Measurements from ENCODE around the gene MYH15.
"Not testable (repeated sequence)": the region's sequence is repeated elsewhere in the genome, so short reads cannot be mapped to it uniquely, and the experiment has no call there.

Gene MYH15

DNA sequence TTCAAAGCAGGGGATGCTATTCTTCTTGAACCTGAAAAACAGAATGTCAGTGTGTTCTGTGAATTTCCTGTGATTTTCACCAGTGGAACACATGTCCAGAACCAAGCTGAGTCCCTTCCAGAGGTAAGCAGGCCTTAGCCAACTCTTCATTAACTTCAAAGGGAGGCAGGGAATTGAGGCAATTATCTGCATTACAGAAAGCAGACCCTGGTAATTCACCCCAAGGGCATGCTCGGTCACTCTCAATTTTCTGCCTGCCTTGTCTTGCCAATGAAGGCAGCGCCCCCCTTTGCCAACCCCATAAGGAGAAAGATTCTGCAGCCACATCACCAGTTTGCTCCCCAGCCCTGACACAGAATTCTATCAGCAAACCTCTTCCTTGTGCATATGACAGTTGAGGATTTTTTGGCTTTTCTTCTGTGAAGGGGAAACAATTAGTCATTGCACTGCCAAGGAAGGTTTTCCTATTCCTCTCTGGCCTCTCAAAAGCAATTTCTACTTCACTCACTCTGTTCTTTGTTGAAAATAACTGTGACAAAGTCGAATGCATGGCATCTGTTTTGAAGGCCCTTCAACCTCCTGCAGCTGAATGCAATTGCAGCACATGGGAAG, 128.8 kb downstream of the MYH15 start:
- DNase-seq: no peak

DNA sequence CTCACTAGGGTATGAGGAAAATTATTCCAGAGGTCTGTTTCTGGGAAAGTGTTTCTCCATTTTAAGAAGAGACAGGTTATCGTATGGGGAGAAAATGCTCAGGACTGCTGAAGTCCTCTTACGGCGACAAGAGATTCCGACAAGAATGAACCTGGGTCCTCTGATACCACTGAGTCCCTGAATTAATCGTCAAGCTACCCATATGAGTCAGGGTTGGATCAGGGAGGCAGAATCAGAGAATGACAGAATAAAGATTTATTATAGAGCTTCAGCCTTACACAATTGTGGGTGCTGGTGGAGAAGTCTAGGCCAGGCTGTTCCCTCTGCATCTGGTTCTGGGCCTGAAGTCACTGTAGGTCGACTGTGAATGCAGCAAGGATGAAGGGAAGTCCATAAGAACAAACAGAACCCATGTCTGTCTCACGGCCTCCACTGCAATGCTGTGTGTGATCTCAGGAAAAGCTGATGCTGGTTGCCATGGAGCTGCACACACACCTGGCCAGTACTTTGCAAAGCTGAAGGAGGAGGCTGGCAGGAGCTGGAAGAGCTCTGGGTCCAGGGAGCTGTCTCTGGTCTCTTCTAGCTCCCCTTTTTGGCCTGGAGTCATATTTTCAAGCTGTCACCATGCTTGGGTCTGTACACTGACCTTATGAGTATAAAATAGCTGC, 130.1 kb downstream of the MYH15 start:
- DNase-seq: no peak

DNA sequence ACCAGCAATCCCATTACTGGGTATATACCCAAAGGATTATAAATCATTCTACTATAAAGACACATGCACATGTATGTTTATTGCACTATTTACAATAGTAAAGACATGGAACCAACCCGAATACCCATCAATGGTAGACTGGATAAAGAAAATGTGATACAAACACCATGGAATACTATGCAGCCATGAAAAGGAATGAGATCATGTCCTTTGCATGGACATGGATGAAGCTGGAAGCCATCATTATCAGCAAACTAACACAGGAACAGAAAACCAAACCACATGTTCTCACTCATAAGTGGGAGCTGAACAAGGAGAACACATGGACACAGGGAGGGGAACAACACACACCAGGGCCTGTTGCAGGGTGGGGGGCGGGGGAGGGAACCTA, 131.4 kb downstream of the MYH15 start:
- DNase-seq: not testable (repeated sequence)

DNA sequence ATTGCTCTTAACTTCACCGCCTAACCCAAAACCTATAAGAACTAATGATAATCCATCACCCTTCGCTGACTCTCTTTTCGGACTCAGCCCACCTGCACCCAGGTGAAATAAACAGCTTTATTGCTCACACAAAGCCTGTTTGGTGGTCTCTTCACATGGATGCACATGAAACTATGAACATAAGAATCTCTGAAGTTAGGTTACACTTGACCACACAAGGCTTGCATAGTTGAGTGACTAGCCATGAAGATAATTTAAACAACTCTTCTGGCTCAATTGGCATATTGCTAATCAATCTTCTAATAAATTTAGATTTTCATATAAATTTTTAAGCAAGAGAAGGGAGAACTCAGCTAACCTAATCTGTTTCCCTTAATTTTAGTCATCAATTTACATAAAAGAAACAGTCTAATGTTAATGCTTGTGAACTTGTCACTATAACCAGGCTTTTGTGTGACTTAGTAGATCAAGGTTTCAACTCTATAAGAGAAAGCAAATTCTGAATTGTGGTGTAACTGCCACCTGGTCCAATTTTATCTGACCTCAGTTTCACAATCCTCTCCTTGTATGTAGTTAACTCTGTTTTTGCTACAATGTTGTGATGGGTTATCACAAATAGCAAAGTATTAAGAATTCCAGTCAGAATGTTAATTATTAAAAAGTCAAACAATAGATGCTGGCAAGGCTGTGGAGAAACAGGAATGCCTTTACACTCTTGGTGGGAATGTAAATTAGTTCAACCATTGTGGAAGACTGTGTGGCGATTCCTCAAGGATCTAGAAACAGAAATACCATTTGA, 132.0 kb downstream of the MYH15 start:
- no peak for DNase-seq

DNA sequence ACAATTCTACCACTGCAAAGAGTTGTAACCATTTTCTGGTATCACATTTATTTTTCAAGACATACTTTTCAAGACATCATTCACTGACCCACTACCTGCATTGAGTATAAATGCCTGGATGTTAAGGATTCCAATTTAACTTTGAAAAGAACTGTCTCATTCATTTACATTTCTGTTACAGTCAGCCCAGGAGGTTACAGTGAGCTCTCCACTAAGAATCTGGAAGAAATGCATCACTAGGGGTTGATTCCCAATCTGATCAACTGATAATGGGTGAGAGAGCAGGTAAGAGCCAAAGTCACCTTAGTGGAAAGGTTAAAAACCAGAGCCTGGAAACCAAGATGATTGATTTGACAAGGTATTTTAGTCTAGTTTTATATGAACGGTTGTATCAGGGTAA, 133.0 kb downstream of the MYH15 start:
- DNase-seq: no peak

DNA sequence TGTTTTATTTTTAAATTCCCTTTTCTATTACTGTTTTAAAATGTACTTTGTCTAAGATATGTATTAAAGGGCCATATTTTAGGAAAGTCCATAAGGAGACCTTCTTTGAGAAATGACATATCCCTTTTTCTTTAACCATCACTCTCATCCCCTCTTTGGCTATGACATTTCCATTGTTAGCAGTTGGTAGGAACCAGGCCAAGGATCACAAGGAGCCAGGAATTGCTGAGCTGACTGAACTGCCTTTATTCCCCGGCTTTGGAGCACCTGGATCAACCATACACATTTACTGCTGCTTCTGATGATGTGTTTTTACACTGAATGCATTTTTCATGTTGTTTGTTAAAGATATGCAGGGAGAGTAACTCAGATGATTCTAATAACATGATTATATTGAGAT, 134.4 kb downstream of the MYH15 start:
- no peak for DNase-seq

DNA sequence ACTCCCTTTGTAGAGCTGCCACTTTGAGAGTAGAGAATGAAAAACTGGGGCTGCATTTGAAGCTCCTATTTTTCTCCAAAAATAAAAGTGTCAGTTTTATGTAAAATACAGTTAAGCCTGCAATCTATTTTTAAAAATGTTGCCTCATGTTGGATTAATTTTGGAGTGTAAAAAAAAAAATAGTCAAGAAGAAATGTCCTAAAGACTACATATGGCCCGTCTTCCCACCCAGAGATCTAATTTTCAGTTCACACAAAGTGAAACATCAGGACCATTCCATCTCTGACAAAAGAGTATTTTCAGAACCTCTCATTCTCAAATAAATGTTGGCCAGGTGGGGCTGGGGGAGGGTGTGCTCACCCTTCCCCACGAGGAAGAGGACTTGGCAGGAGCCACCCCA, 151.4 kb downstream of the MYH15 start:
- no peak for DNase-seq

DNA sequence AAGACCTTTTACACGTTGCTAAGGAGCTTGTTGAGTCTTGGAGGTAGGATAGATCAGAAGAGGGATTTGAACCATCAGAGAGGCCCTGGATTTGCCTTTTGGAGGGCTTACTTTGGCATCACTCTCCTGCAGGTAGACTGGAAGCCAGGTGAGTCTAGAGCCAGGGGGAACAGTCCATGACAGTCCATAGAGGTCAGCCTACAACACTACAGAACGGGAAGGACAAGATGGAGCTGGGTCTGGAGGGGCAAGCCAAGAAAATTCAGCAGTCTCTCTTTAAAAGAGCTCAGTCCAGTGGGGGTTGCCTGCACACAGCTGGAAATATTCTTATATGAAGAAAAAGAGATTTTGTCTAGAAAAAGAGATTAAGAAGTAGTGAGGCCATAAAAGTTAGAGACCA, 153.4 kb downstream of the MYH15 start:
- DNase-seq: no peak

DNA sequence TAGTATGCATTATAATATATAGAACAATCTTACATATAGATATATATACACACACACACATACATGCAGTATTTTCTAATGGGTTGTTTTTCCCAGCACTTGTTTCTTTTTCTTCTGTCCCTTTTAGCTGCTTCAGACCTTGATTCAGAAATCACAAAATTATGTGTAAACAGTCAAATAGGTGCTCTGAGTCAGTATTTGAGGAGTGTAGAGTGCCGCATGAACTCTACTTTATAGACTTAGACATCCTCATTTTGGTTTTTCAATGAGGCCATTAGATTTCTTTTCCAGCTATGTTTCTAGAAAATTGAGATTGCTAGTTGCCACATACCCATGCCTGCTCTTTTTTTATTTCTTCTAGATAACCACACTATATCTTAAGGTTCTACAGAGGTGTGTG, 155.8 kb downstream of the MYH15 start:
- no peak for DNase-seq

DNA sequence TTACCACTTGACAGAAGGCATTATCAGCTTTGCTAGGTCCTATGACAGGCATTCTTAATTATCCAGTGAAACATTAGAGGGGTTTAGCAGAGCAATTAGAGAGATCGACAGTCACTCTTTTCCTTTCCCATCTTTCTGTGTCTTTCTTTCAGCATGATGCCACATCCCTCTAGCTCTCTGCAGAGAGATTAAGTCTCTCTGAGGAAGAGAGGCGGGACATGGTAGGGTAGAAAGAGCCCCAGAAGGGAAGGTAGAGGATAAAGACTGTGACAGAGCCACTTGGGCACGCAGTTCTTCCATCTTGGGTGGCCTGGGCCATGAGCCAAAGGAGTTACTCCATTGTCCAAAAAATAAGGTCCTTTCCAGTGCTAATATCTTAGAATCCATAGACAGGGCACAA, 158.2 kb downstream of the MYH15 start:
- no peak for DNase-seq

DNA sequence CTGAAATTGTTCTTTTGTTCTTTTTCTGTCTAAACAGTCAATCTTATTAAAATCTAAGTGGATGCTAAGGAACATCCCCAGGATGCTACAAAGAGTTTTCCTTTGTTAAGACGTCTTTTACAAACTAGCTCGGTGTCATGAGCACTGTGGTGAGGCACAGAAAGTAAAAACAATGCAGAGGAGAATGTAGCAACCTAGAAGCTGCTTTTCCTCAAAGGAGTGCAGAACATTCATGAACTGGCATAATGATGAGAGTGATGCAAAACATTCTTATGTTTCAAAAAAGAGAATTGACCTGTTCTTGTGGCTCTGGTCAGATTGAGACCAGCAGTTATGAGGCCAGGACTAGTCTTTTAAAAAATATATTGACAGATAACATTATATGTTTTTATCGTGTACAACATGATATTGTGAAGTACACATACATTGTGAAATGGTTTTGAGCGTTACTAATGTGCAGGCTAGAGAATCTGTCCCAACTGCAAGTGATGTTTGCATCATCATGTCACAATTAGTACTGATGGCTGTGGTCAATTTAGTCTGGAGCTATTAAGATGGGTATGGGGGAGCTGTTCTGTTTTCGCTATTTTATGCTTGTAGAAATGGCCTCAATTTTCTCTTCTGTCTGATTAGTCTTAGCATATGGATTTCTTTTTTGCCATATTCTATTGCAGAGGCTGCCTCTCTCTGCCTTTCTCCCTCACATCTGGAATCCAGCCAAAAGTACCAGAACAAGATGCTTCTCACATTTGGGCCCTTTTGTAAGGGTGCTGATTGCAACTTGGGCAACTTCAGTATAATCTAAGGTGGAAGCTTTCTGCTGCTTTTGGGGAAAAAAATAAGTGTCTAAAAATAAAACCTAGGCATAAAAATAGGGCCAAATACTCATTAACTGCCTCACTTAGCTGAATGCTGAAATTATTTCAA, 163.8 kb downstream of the MYH15 start:
- no peak for DNase-seq

DNA sequence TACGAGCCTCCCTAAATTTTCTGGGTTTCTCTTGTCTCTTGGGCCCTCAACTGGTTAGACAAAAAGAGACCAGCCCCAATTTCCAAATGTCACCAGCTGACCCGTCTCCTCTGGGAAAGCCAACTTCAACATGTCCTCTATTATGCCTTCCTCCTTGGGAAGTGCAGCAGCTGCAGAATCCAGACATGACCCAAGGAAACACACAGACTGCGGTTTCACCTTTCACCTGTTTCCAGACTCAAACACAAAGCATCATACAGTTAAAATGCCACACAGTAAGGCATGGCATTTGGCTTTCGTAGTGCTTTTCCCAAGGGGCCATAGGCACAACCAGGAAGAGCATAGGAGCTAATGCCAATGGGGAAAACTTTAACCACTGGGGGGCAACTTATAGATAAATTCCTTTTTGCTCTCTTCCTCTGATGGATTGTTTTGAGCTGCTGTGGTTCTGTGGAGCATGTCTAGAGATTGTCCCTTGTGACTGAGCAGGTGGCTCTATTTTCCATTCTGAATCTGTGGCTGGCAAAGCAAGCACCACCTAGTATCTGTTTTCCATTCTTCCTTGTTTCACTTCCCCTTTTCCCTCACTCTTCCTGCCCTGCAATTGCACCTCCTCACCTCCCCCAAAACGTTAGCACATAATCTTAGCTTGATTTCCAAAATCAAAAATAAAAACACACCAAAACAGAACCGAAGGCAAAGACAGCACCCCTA, 164.7 kb downstream of the MYH15 start:
- DNase-seq: no peak

DNA sequence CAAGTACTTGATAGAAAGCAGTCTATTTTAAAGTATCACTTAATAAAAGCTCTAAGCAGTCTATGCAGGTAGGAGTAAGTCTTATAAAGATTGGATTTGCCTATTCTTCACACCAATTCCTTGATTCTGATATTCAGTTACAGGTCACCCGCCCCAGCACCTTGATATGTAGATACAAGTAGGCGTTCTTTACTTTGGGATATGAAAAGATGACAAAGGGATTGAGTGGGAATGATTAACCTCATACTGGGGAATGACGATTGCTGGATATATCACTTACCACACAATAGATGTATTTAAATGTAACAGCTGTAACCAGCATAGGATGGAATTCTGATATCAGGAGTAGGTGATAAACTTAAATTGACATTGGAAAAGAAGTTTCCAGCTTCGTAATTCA, 166.9 kb downstream of the MYH15 start:
- DNase-seq: no peak

DNA sequence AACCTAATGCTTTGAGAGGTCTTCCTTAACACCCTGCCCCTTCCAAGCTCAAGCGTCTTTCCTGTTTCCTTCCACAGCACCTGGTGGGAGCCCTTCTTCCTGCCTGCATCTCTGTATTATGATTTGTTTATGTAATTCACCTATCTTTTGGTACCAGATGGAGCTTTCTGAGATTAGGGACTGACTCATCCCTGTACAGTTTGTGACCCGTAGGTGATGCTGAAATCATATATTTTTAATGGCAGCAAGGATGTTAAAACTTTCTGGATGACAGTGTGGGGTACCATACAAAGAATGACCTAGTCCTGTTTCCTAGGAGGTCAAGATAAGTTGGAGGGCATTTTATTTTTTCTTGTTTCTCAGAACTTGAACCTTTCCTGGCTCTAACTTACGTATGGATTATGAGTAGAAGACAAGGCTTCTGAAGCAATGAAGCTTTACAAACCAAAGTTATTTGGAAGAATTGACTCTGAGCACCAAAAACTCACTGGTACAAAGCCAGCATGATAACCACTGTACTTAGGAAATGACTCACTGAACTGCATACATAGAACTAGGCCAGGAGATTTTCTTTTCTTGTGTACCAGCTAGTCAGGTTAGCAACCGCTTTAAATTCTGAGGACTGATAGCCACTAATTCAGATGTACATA, 167.4 kb downstream of the MYH15 start:
- no peak for DNase-seq

DNA sequence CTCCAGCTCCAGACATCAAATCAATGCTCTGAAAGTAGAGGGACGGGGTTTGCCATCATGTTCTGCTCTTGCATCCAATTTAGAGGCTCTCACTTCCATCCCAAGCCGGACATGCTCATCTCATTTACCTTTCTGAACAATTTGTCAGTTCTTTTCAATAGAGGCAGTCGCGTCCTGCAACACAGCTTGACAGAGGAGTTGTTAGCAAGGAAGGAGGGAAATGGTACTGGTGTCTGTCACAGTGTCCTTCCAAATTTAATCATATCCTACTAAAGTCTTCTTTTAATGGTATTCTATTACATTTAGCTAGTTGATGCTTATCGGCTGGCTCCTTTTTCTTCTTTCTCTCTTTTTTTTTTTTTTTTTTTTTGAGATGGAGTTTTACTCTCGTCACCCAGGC, 168.5 kb downstream of the MYH15 start:
- DNase-seq: no peak

DNA sequence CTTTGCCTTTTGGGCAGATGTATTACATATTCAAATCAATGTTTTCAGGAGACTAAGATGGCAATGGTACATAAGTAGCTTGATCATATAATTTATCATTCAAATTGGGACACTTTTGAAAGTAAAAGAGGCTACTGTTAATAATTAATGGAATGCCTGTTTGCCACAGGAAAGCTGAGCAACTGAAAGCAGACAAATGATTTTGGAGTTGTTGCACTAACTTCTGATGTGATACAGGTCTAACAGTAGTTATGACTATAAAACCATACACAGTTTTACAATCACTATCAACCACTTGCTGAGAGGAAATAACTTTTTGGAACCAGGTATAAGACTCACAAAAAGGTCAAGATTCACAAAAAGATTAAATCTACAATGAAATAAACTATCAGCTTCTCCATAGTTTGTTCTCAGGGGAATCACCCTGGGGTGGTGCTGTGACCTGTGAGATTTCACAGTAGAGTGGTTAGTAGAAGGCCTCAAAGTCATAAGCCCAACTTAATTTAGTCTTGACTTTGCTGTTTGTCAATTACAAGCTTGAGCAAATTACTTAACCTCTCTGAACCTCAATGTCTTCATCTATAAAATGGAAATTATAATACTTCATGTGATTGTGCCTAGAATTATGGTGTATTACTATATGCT, 171.4 kb downstream of the MYH15 start:
- no peak for DNase-seq

DNA sequence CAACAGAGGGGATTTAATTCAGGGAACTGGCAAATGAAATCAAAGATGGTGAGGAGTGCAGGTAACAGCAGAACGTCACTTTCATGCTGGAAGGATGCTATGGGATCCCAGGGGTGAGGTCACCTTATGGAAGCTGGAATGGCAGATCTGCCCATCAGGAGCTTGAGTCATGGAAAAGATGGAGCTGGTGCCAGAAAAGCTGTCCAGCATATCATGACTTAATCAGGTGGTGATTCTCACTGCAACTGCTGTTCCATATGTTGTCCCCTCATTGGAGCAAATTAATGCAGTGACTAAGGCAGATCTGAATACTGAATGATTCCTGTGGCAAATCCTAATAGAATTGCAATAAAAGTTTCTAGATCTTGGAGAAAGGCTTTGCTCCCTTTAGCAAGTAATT, 175.7 kb downstream of the MYH15 start:
- DNase-seq: no peak

DNA sequence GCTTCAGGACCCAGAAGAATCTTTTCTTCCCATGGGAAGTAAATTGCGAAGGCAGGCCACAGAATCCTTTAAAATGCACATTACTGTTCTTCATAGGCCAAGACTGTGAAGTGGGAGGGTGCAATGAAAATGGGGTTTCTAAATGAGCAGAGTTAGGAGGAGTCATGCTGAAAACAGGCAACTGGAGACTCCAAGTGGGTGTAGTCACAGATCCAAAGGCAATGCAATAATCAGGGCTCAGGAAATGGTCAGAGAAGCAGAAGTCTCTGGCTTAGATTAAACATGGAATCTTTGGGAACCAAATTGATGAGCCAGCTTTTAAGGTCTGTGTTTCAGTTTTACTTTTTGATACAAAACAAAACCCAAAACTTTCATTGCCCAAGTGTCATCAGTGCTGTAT, 176.4 kb downstream of the MYH15 start:
- no peak for DNase-seq

DNA sequence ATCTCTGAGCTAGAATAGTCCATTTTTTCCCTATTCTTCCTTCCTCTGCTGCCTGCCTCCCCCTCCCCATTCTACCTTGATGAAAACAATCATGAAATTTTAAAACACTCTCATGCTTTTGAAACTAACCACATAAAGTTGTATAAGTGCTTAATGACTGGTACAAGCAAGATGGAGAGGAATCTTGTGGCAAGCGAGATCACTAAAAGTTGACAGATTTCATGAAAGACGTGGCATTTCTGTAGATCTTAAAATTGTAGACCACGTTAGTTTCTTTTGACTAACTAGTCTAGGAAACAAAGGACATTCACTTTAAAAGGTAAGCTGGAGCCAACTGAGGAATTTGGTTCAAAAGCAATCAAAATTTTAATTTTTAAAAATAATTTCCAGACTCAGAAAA, 178.6 kb downstream of the MYH15 start:
- no peak for DNase-seq
